Small intestine (tissue), 4 donors: ENCODE data around the gene TAF4B. TPM values are rescaled to one million over a fixed set of nuclear protein-coding genes. Genes with fewer than 3 reads are reported as not detected.

Experiments used
- polyA plus RNA-seq, 4 donors: library from polyadenylated mRNA; stranded (reverse) in 3 of 4; unstranded in 1 of 4; fragments of 200-250 nt in 3 of 4; fragments of 120-200 nt in 1 of 4; gene quantifications; one replicate each; pipeline versions ENCODE4 v1.2.1 to v1.2.3, GENCODE V29; 2013
- donor health status: healthy with polysubstance abuse.
- donor health status: Bipolar disorder and iron deficiency.
- donor health status: healthy.

The TAF4B gene
- polyA plus RNA-seq, 4 donors, result 0.22 to 3.4 (median 1.7) TPM

Other genes with a start within 250 kb of the TAF4B start
- gene SS18, start 135.8 kb upstream of the TAF4B start, polyA plus RNA-seq, result 10 to 100 TPM; 18.6 to 48.0 (median 21.6) TPM
- gene PSMA8, start 92.6 kb upstream of the TAF4B start, polyA plus RNA-seq, result under 1 TPM in 1 of 4 donors, not detected in 3; 0.15 TPM